IMR-90 (cell line): ENCODE measurements around the gene FOXK2. TPM values are rescaled to one million over a fixed set of nuclear protein-coding genes. Genes with fewer than 3 reads are reported as not detected.
A peak's percentile ranks its signal among the peaks of the same experiment; 100 is the strongest.

Experiments
- ATAC-seq: fragments of 200-7000 bp; cut with Tn5 transposase; 2 replicates; pipeline ENCODE4 v1.9.1; 2020; ENCODE audit warnings: low read depth, mild to moderate bottlenecking, moderate library complexity
- BruUV-seq: library from RNA; stranded (reverse); fragments of 400-500 nt; replicated peaks from 2 replicates; lab custom pipeline; 2021; lab: Mats Ljungman, UMichigan
- CTCF ChIA-PET: fragments of 300-600 bp; formaldehyde crosslinking; extraction: SDS; loops from one replicate; lab custom pipeline; 2021; ENCODE audit warnings: antibody characterized with exemption; lab: Yijun Ruan, JAX
- POLR2A ChIA-PET: fragments of 300-600 bp; sonication (Branson Sonifier 250); formaldehyde crosslinking; loops from one replicate; lab custom pipeline; 2022; ENCODE audit warnings: antibody characterized with exemption; ENCODE audit not compliant: unreplicated experiment; lab: Charles Lee
- DNase-seq: peaks from one replicate; pipeline ENCODE4 v3.0.0; 2013
- H2AFZ ChIP-seq: replicated peaks from 2 replicates; pipeline ENCODE3; 2013; ENCODE audit warnings: low read length, mild to moderate bottlenecking; ENCODE audit not compliant: poor library complexity
- H2AK5ac ChIP-seq: 2 replicates; pipeline ENCODE4 v1.6.1; 2013; ENCODE audit warnings: low read depth, low read length, inconsistent platforms
- H2AK9ac ChIP-seq: replicated peaks from 2 replicates; pipeline ENCODE3; 2013; ENCODE audit warnings: mild to moderate bottlenecking, low read depth, low read length, moderate library complexity; ENCODE audit not compliant: poor library complexity
- H2BK120ac ChIP-seq: 2 replicates; pipeline ENCODE4 v1.6.1; 2013; ENCODE audit warnings: low read depth, low read length, inconsistent platforms
- H2BK15ac ChIP-seq: 3 replicates; pipeline ENCODE4 v1.6.1; 2013; ENCODE audit warnings: low read depth, low read length, inconsistent platforms
- H2BK20ac ChIP-seq: 2 replicates; pipeline ENCODE4 v1.6.1; 2013; ENCODE audit warnings: low read depth, mild to moderate bottlenecking, inconsistent platforms, low read length, moderate library complexity
- H2BK5ac ChIP-seq: 2 replicates; pipeline ENCODE4 v1.6.1; 2013; ENCODE audit warnings: mild to moderate bottlenecking, low read depth, low read length, inconsistent platforms; ENCODE audit not compliant: poor library complexity, severe bottlenecking
- H3K14ac ChIP-seq: replicated peaks from 2 replicates; pipeline ENCODE4 v1.6.1; 2013; ENCODE audit warnings: low read depth, low read length, inconsistent platforms
- H3K18ac ChIP-seq: 2 replicates; pipeline ENCODE4 v1.6.1; 2013; ENCODE audit warnings: low read depth, low read length, control low read depth
- H3K23ac ChIP-seq: 2 replicates; pipeline ENCODE4 v1.6.1; 2013; ENCODE audit warnings: low read depth, low read length, inconsistent platforms
- H3K27ac ChIP-seq: 2 replicates; pipeline ENCODE4 v1.5.1; 2013; ENCODE audit warnings: mild to moderate bottlenecking, control low read depth, low read length; ENCODE audit not compliant: insufficient read depth
- H3K27me3 ChIP-seq: 2 replicates; pipeline ENCODE4 v1.6.1; 2013; ENCODE audit warnings: low read length; ENCODE audit not compliant: control insufficient read depth, insufficient read depth
- H3K36me3 ChIP-seq: 2 replicates; pipeline ENCODE4 v1.6.1; 2013; ENCODE audit warnings: low read length, mixed read lengths; ENCODE audit not compliant: control insufficient read depth, insufficient read depth
- H3K4ac ChIP-seq: 2 replicates; pipeline ENCODE4 v1.6.1; 2013; ENCODE audit warnings: low read depth, low read length, inconsistent platforms
- H3K4me1 ChIP-seq: 2 replicates; pipeline ENCODE4 v1.6.1; 2013; ENCODE audit warnings: low read length, mixed read lengths; ENCODE audit not compliant: control insufficient read depth, insufficient read depth
- H3K4me2 ChIP-seq: 2 replicates; pipeline ENCODE4 v1.6.1; 2013; ENCODE audit warnings: low read depth, mild to moderate bottlenecking, control low read depth, low read length, moderate library complexity
- H3K4me3 ChIP-seq: 2 replicates; pipeline ENCODE4 v1.5.1; 2013; ENCODE audit warnings: low read depth, mild to moderate bottlenecking, control low read depth, low read length, moderate library complexity; ENCODE audit not compliant: insufficient read depth
- H3K56ac ChIP-seq: 2 replicates; pipeline ENCODE4 v1.6.1; 2013; ENCODE audit warnings: low read length, inconsistent platforms; ENCODE audit not compliant: insufficient read depth; ENCODE audit errors: extremely low read depth
- H3K79me1 ChIP-seq, 2 experiments: 2 replicates each; pipeline ENCODE4 v1.6.1; 2013; ENCODE audit warnings: low read length in 2 of 2, inconsistent platforms in 1 of 2, low read depth in 1 of 2
- H3K9ac ChIP-seq: 2 replicates; pipeline ENCODE4 v1.6.1; 2013; ENCODE audit warnings: low read depth, low read length, control low read depth
- H3K9me1 ChIP-seq: 2 replicates; pipeline ENCODE4 v1.6.1; 2013; ENCODE audit warnings: low read length, inconsistent platforms; ENCODE audit not compliant: insufficient read depth
- H3K9me3 ChIP-seq: 2 replicates; pipeline ENCODE4 v1.6.1; 2013; ENCODE audit warnings: low read length; ENCODE audit not compliant: control insufficient read depth, insufficient read depth
- H4K20me1 ChIP-seq: 2 replicates; pipeline ENCODE4 v1.6.1; 2013; ENCODE audit warnings: low read length, inconsistent platforms; ENCODE audit not compliant: insufficient read depth
- H4K5ac ChIP-seq: 2 replicates; pipeline ENCODE4 v1.6.1; 2013; ENCODE audit warnings: mild to moderate bottlenecking, low read depth, low read length, control low read depth
- H4K8ac ChIP-seq, 2 experiments: 2 replicates each; pipeline ENCODE4 v1.6.1; 2013; ENCODE audit warnings: low read depth in 2 of 2, low read length in 2 of 2, control low read depth in 1 of 2, inconsistent platforms in 1 of 2
- H4K91ac ChIP-seq: 2 replicates; pipeline ENCODE4 v1.6.1; 2013; ENCODE audit warnings: low read depth, low read length, inconsistent platforms; ENCODE audit not compliant: insufficient read depth
- MAZ ChIP-seq: IDR thresholded peaks from 2 replicates; pipeline ENCODE4 v1.6.1; 2012; ENCODE audit warnings: low read depth, mild to moderate bottlenecking, low read length, improper control_type of control experiment, moderate library complexity, borderline replicate concordance
- POLR2A ChIP-seq: IDR thresholded peaks from 2 replicates; pipeline ENCODE4 v1.6.1; 2012; ENCODE audit warnings: mild to moderate bottlenecking, low read depth, low read length
- WGBS, 2 experiments: methylation state at CpG; one replicate each; pipeline versions ENCODE4 v1.1.5 to v1.1.7; 2013; ENCODE audit warnings: missing lambda C conversion rate in 2 of 2; ENCODE audit not compliant: insufficient read length in 1 of 2; ENCODE audit errors: extremely low coverage in 2 of 2; 5-methylcytosine and 5-hydroxymethylcytosine counted together
- dilution Hi-C: fragments of 300-500 bp; cut with HindIII; formaldehyde crosslinking; loops from one replicate; pipeline ENCODE4 v1.14.3; 2018; ENCODE audit warnings: low sequenced_read_pairs; ENCODE audit not compliant: unreplicated experiment
- in situ Hi-C: fragments of 300-500 bp; cut with MboI; formaldehyde crosslinking; loops from 3 replicates; pipeline ENCODE4 v1.14.3; 2019; ENCODE audit warnings: low sequenced_read_pairs, inconsistent platforms, mixed read lengths
- intact Hi-C: fragments of 100-400 bp; cut with micrococcal nuclease; formaldehyde crosslinking; loops from 2 replicates; pipeline ENCODE4 v1.10.0; 2022
- polyA plus RNA-seq, 3 experiments: library from polyadenylated mRNA; depleted of rRNA; stranded (reverse); fragments of >200 nt; gene quantifications; 2 replicates each; pipeline ENCODE4 v1.2.3, GENCODE V29; 2012; ENCODE audit warnings: low replicate concordance in 1 of 3
- total RNA-seq: library from RNA; depleted of rRNA; stranded (reverse); fragments of >200 nt; gene quantifications from 2 replicates; pipeline ENCODE4 v1.2.3, GENCODE V29; 2012

The FOXK2 gene
- total and polyA plus RNA-seq, 2 of the 4 experiments (the other 2 are of a cell fraction) = 12.5 to 20.0 TPM

DNA sequence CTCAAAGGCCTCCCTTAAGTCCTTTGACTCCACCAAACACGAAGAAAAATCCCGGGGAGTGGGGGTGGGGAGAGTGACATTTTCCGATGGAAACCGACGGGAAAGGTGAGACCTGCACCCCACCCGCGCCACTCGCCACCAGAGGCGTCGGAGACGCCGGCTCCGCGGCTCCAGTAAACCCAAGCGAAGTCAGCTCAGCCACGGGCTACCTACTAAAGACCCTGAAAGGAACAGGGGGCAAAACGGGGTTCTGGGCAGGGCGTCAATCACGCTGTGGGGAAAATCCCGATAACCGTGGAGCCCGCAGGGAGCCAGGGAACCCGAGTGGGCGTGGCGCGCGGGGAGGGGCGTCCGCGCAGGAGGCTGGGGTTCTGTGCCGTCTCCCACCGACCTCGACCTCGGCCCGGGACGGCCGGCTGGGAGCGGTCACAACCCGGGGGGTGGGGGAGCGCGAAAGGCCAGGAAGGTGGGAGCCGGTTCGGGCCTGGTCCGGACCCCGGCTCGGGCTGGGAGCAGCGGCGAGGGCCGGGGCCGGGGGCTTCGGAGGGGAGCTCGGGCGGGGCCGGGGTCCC, 128.1 kb downstream of the FOXK2 start:
- Histone ChIP-seq H2BK15ac (no peak overlapping the region), H2AK9ac (peak overlapping the region; percentile 95), H3K23ac (peak overlapping the region; percentile 63), H3K4me2 (peak overlapping the region; percentile 86), H3K18ac (no peak overlapping the region), H3K4ac (no peak overlapping the region), H3K79me1 (peaks cover 17 to 32% of the 10 kb centered on the region in 2 experiments), H2BK5ac (peak overlapping the region; percentile 95), H3K27me3 (no peaks in the 10 kb centered on the region), H4K20me1 (peaks cover 50% of the 10 kb centered on the region), H3K4me1 (peaks cover 5% of the 10 kb centered on the region; the same call in 1 of the 2 replicates), H3K36me3 (peaks cover 14% of the 10 kb centered on the region), H3K9me3 (no peaks in the 10 kb centered on the region), H2BK20ac (no peak overlapping the region), H3K14ac (peak overlapping the region; percentile 10; the same call in 1 of the 2 replicates), H4K91ac (0 out of 2 replicates have a peak overlapping the region, but pooled peaks have one; percentile 15), H4K5ac (no peak overlapping the region), H2AFZ (peak overlapping the region; percentile 95), H3K9ac (peak overlapping the region; percentile 100), H3K9me1 (peaks cover 4% of the 10 kb centered on the region), H3K4me3 (peak overlapping the region; percentile 96), H2BK120ac (no peak overlapping the region), H3K56ac (no peak overlapping the region), H3K27ac (peak overlapping the region; percentile 99), H4K8ac (no peak overlapping the region; a peak in 1 of 4 replicates), H2AK5ac (peak overlapping the region; percentile 18)
- ATAC-seq (peak; percentile 43), DNase-seq (no peak)
- POLR2A ChIA-PET = no interaction called here
- dilution Hi-C loops = no loop called here
- intact Hi-C loops = no loop called here
- 1% methylated on average over 22 of the region's 54 CpGs; no CpG with 5 or more reads in 1 of the 2 experiments for WGBS, 2 experiments
- BruUV-seq = no TSS peak
- TF ChIP-seq MAZ (peak; percentile 52; the same call in 1 of the 2 replicates), POLR2A (no peak; the same call in 1 of the 2 replicates)
- in situ Hi-C loops = no loop called here
- CTCF ChIA-PET = no interaction called here
